Activated T-cell treated with anti-CD3 and anti-CD28 coated beads, Interleukin-2, amount 50 U/mL, for 1 hour (primary cell): ENCODE results near the gene TMSB10.
A peak's percentile ranks its signal among the peaks of the same experiment; 100 is the strongest.

Experiments used
- DNase-seq: peaks from one replicate; pipeline ENCODE4 v3.0.0-alpha.2; 2020

The TMSB10 gene

GRCh38 chr2:84880645-84881521 is 24.6 kb upstream of the TMSB10 start, which contains the start of gene TRABD2A:
Gene TRABD2A (minus strand): TSS chr2:84881084. CDS start chr2:84881039, 45 bp downstream.
- DNase-seq: peak; percentile 64

- DNase-seq: peak; percentile 88
Observed at GRCh38 chr2:84881581-84882413, 23.7 kb upstream of the TMSB10 start.

DNA sequence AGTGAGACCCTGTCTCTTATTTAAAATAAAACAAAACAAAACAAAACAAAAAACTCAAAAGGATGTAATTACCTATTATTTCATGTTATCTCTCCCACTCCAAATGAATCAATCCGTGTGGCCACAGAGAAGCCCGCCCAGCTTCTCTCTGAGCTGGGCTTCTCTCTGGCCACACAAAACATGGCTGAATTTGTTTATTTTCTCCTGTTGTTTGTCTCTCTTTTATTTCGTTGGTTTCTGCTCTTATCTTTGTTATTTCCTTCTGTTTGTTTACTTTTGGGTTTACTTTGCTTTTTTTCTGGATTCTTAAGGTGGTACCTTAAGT is 23.1 kb upstream of the TMSB10 start:
- DNase-seq: no peak

- DNase-seq: no peak
Observed at GRCh38 chr2:84882775-84883550, 22.5 kb upstream of the TMSB10 start.

DNA sequence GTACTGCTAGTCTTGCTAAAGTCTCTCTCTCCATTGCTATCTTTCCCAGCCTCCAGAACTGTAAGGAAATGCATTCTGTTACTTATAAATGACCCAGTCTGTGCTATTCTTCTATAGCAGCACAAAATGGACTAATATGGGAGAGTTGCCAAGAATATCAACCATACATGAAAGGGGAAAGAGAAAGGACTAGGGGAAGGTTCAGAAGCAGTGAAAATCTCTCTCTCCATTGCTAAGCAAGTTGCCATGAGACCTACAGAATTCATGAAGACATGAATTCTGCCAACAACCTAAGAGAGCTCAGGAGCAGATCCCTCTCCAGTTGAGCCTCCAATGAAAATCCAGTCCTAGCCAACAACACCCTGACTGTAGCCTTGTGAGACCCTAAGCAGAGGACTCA is 21.0 kb upstream of the TMSB10 start:
- DNase-seq: no peak

DNA sequence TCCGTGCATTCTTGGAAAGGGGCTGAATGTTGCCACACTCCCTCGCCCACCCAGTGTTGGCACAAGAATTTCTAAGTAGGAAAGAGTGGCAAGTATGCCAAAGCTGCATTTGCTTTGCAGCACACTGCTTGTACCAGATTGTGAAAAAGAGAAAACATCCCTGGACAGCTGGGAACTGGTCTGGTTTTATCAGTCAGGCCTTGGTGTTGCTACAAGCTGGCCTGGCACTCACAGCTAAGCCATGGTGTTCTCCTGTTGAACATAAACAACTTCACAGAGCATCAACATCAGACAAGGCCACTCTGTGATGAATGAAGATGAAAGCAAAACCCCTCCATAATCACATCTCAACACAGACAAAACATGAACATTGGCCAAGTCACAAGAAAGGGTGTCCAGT is 20.3 kb upstream of the TMSB10 start:
- DNase-seq: no peak

DNA sequence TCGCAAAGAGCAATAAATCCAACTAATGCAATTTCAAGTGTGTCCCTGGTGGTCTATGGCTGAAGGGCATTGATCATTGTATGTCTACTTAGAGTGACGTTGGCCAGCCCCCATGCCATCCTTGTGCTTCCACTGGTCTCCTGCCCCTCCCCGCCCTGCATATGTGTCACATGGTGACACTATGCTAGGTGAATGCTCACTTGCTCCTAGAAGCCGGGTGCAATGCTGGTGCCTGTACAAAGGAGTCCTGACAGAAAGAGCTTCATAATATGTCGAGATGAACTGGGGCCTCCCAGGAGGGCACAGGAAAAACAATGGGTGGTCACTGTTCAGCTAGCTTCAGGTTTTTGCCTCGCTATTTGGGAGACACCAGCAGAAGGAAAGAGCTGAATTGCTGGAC is 18.7 kb upstream of the TMSB10 start:
- DNase-seq: no peak

DNA sequence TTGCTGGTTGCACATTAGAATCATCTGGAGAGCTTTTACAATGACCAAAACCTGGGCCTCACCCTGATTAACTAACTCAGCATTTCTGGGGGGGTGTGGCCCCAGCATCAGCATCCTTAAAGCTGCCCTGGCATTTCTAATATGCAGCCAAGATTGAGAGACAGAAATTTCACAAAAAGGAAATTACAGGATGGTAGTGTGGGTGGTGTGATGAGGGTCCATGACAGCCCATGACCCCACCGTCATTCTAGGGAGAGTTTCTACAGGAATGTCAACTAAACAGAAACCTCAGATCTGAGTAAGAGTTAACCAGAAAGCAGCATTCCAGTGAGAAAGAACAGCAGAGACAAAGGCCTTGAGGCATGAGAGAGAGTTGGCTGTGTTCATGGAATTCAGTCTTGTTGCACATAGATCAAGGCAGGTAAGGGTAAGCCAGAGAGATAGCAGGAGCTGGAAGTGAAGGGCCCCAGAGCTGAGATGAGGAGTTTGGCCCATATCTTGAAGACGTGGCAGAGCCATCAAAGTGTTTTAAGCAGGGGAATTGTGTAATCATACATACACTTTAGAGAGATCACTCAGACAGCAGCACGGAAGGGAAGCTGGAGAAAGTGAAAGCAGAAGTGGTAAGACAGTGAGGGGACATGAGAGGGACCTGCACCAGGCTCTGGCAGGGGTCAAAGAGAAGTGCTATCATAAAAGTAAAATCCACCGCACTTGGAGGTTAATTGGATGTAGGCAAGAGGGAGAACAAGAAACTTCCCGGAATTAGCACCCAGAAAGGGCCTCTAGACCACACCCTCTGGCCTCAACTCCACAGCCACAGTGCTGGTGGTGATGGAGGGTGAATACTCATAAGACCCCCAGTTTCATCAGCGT is 16.8 kb upstream of the TMSB10 start:
- peak; percentile 48 for DNase-seq

DNA sequence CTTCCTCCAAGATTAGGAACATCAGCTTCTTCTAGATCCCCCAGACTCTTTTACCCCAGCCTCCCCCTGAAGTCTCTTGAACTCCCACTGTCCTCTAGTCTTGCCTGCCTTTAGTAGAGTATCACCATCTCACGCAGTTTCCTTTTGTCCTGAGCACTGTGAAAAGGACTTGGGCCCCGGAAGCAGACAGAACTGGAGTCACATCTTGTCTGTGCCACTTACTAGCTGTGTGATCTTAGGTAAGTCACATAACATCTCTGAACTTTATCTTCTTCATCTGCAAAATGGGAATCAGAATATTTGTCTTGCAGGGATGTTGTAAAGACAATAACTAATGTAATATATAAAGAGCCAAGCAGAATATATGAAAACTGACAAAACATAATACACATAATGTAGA is 16.1 kb upstream of the TMSB10 start:
- no peak for DNase-seq

DNA sequence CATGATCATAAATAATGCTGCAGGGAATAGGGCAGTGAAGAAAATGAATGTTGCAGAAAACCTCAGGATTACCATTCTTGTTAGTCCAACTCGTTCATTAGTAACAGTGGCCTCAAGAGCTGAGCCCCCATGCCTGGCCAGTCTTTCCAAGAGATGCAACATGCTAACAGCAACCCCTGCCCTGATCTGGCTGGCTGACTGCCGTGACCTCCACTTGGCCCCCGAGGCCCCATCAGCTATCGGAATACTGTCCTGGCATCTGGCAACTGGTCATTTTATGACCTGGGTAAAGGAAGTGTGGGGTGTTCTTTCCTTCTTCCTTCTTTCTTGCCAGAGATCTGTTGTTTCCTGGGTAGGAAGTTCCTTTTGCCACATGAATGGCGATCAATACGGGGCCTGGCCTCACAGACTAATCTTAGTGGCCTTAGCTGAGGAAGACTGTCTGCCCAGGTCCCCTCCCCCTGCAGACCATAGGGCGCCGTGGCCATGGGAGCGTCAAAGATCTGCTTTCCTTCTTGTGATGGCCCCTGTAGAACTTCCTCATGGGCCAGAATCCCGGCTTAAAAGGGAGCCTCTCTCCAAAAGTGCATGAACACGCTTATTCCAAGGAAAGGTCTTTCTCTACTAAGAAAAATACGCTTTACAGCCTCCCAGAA is 14.0 kb upstream of the TMSB10 start:
- no peak for DNase-seq

- DNase-seq: no peak
Observed at GRCh38 chr2:84894131-84894586, 11.3 kb upstream of the TMSB10 start.

DNA sequence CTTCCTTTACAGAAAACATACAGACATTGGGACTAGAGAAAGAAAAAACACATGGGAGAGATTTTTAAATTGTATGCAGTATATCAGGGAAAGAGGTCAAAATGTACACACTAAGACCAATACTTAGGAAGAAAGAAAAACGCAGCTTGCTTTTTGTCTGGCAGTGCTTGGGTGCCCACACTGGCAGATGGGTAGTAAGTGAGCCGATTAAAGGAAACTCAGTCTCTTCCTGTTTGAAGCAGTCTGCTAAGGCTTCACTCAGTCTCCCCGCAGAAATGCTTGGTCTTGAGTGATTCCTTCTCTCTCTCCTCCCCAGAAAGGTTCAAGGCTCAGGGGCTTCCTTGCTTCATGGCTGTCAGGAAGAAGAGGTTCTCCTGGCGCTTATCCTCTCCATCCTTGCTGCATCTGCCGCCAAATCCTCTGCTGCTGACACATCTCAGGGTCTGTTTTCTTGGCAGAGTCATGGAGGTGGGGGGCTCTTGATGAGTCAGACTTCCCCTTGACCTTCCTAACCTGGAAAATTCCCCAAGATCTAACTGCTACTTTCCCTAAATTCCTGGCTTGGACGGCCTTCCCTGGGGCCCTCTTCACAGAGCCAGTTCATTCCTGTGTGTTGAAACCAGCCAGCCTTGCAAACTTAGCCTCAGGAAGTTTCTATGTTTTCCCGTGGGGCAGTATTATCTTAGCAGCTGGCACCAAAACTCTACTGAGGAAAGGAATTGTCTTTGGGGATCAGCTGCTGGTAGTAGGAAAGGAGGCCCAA is 10.5 kb upstream of the TMSB10 start:
- no peak for DNase-seq

GRCh38 chr2:84896567-84896966 is 8.9 kb upstream of the TMSB10 start:
- no peak for DNase-seq

DNA sequence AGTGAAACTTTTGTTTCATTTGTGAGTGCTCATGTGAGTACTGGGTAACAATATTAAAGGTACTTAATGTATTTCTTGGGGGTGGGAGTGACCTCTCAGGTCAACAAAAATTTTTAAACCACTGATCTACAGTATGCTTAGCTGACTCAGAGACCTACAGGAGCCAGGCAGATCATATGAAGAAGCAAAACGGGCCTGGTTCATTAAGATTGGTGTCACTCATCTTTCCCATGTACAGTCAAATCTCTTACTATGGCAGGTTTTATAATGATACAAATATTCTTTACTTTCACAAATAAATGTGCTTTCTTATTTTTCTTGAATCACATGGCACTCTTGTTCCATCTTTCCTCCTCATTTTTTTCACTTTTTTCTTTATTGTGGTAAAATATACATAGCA is 7.7 kb upstream of the TMSB10 start:
- DNase-seq: no peak

DNA sequence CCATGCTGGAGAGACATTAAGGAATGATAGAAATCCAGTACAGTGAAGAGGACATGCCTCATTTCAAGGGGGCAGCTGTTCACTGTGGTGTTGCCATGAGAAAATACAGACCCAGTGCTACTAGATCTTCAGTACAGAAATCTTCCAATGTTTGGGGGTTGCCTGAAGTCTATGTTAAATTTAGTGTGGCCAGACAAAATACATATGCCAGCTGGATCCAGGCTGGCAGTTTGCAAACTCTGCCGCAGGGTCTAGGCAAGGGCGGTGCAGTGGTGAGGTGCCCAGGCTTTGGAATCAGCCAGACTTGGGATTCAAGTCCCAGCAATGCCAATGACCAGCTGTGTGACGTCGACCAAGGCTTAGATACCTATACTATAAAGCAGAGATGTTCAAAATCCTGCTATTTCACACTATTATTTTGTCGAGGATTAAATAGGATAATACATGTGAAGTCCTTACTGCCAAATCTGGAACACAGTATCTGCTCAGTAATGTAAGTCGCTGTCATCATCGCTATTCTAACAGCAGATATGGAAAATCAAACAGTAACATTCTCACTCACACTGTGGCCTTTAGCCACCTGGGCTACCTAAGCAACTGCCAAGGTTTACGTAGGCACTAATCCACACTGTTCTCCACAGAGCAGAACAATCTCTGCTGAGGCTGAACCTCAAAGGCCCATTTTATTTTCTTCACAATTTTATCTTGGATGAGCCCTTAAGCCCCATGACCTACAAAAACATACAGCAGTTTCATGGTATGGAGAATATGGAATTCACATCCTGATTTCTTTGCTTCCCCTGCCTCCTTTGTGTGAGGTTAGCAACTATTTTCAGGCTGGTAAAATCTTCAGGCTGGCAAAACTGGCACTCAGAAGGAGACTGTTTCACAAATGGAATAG is 5.9 kb upstream of the TMSB10 start:
- DNase-seq: no peak

- DNase-seq: no peak
Observed at GRCh38 chr2:84900971-84901370, 4.5 kb upstream of the TMSB10 start.

- no peak for DNase-seq
Observed at GRCh38 chr2:84901593-84902120, 3.8 kb upstream of the TMSB10 start.

DNA sequence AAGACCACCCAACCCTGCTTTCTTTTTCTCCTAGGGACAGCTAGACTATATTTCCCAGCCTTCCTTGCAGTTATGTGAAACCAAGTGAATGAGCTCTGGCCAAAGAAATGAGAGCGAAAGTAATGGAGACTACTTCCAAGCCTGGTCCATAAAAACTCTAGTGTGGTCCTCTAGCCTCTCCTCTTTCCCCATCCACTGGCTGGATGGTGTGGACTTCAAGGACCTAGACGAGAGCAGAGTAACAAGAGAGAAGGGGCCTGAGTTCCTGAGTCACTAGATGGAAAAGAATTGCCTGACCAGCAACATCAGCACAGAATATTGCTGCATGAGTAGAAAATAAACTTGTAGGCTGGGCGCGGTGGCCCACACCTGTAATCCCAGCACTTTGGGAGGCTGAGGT is 2.9 kb upstream of the TMSB10 start:
- DNase-seq: no peak

DNA sequence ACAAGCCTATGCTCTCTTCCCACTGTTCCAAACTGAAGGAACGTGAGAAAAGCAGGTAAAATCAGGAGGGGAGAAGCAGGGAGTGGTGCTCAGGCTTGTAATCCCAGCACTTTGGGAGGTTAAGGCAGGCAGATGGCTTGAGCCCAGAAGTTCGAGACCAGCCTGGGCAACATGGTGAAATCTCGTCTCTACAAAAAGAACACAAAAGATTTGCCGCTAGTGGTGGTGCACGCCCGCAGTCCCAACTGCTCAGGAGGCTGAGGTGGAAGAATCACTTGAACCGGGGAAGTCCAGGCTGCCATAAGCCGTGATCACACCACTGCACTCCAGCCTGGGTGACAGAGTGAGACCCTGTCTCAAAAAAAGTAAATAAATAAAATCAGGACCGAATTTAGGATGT is 1.3 kb upstream of the TMSB10 start:
- no peak for DNase-seq
